HCT116 (cell line): ENCODE measurements around the gene TMEM203.

Source experiments
- EGR1 ChIP-seq: IDR thresholded peaks from 2 replicates; pipeline ENCODE4 v1.6.1; 2012; ENCODE audit warnings: low read depth
- EZH2 ChIP-seq: fragments of 200-600 bp; sonication (generic); IDR thresholded peaks from 2 replicates; pipeline ENCODE4 v1.6.1; 2017; ENCODE audit warnings: antibody characterized with exemption, mixed run types
- JUND ChIP-seq: IDR thresholded peaks from 2 replicates; pipeline ENCODE4 v1.6.1; 2012
- ZNF274 ChIP-seq: fragments of 200-500 bp; sonication (Bioruptor generic); IDR thresholded peaks from 2 replicates; pipeline ENCODE4 v1.6.1; 2014; ENCODE audit warnings: mild to moderate bottlenecking, low read depth, low read length, inconsistent platforms
- TF ChIP-seq, protein P1 (sequence below), 3 experiments: fragments of 200-600 bp in 1 of 3; sonication (generic) in 1 of 3; IDR thresholded peaks in 2 of 3; conservative IDR thresholded peaks in 1 of 3; 2 replicates each; pipeline ENCODE4 v1.5.1; 2012 to 2017; ENCODE audit warnings: low read depth in 2 of 3, low read length in 2 of 3, antibody characterized with exemption in 1 of 3, borderline replicate concordance in 1 of 3, control low read depth in 1 of 3, mild to moderate bottlenecking in 1 of 3, mixed read lengths in 1 of 3, mixed run types in 1 of 3, moderate library complexity in 1 of 3; ENCODE audit not compliant: insufficient read depth in 1 of 3
- TF ChIP-seq, protein P2 (sequence below): IDR thresholded peaks from 2 replicates; pipeline ENCODE4 v1.6.1; 2011; ENCODE audit warnings: mild to moderate bottlenecking, low read length, moderate library complexity; ENCODE audit not compliant: insufficient replicate concordance; ENCODE audit errors: extremely low read depth
- TF ChIP-seq, protein P3 (sequence below): IDR thresholded peaks from 2 replicates; pipeline ENCODE4 v1.6.1; 2012

DNA sequence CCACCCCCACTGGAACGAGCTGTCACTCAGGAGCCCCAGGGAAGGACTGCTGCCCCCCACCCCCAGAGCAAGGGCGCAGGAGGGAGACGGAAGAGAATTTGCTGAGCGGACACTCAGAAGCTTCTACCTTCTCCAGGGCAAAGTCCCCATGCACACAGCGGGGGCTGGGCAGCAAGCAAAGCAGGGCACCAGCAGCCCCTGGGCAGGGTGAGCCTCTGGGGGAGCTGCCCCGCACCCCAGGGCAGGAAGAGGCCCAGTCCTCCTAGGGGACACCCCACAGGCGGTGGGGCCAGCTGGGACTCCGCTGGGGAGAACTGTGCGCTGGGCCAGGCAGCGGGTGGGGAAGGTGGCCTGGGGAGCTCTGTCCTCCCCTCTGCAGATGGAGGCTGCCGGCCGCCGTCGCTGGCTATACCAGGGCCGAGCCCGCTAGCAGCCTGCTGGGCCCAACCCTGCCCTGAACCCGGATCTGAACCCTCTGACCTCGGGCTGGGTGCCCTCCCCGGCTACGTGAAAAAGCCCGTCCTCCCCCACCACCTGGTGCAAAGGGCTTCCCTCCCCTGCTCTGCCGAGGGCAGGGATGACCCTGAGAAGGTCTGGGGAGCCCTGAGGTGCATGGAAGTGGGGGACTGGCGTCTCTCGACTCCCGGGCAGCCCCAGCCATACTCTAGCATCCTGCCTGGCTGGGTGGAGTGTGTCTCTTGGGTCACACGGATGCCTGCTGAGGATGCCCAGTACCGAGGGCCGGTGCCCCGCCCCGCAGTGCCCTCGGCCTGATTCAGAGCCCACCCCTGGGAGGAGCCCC lies 24.7 kb upstream of the TMEM203 start:
- TF ChIP-seq JUND (no peak), ZNF274 (no peak), EZH2 (no peak), EGR1 (no peak)
- TF ChIP-seq, protein P1, sequence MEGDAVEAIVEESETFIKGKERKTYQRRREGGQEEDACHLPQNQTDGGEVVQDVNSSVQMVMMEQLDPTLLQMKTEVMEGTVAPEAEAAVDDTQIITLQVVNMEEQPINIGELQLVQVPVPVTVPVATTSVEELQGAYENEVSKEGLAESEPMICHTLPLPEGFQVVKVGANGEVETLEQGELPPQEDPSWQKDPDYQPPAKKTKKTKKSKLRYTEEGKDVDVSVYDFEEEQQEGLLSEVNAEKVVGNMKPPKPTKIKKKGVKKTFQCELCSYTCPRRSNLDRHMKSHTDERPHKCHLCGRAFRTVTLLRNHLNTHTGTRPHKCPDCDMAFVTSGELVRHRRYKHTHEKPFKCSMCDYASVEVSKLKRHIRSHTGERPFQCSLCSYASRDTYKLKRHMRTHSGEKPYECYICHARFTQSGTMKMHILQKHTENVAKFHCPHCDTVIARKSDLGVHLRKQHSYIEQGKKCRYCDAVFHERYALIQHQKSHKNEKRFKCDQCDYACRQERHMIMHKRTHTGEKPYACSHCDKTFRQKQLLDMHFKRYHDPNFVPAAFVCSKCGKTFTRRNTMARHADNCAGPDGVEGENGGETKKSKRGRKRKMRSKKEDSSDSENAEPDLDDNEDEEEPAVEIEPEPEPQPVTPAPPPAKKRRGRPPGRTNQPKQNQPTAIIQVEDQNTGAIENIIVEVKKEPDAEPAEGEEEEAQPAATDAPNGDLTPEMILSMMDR (IDR thresholded peaks at IDR 0.05 in 2 of 3, conservative IDR thresholded peaks at IDR 0.05 in 1 of 3; ENCODE audit: borderline replicate concordance in 1 of 3, insufficient read depth in 1 of 3, low read depth in 2 of 3, low read length in 2 of 3): no peak
- TF ChIP-seq, protein P2, sequence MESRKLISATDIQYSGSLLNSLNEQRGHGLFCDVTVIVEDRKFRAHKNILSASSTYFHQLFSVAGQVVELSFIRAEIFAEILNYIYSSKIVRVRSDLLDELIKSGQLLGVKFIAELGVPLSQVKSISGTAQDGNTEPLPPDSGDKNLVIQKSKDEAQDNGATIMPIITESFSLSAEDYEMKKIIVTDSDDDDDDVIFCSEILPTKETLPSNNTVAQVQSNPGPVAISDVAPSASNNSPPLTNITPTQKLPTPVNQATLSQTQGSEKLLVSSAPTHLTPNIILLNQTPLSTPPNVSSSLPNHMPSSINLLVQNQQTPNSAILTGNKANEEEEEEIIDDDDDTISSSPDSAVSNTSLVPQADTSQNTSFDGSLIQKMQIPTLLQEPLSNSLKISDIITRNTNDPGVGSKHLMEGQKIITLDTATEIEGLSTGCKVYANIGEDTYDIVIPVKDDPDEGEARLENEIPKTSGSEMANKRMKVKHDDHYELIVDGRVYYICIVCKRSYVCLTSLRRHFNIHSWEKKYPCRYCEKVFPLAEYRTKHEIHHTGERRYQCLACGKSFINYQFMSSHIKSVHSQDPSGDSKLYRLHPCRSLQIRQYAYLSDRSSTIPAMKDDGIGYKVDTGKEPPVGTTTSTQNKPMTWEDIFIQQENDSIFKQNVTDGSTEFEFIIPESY: no peak
- TF ChIP-seq, protein P3, sequence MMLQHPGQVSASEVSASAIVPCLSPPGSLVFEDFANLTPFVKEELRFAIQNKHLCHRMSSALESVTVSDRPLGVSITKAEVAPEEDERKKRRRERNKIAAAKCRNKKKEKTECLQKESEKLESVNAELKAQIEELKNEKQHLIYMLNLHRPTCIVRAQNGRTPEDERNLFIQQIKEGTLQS: no peak
